ENCODE measurements around the gene LMOD1. TPM values are rescaled to one million over a fixed set of nuclear protein-coding genes. Genes with fewer than 3 reads are reported as not detected.

The LMOD1 gene
- total RNA-seq, 2 donors from 2014 or later, result 638 to 761 TPM

DNA sequence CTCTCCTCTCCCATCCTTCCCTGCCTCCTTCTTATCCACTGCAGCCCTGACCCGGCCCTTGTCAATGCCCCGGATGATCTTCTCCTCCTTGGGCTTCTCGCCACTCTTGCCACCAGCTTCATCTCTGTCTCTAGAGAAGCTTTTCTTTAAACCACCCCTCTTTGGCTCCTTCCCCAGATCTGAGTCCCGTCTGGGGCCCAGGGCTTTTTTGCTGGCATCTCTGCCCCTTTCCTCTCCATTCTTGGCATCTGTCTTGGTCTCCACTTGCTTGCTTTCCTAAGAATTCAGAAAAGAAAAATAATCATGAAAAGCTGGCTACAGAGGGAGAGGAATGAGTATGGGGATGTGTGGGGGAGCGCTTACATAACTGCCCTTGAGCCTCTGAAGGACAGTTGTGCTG lies 45.9 kb downstream of the LMOD1 start:
- no peaks in the 10 kb centered on the region for H3K9me3 ChIP-seq
- peaks cover 64 to 88% of the 10 kb centered on the region in 2 donors for H3K4me1 ChIP-seq (ENCODE audit: control insufficient read depth in 1 of 2, low read depth in 2 of 2)
- ATAC-seq (ENCODE audit: insufficient number of reproducible peaks, low FRiP score, low read depth) (no peak), DNase-seq (ENCODE audit: low spot score) (no peak)
- H3K27ac ChIP-seq, result peak overlapping the region; percentile 93 to 96
- TF ChIP-seq, protein P1, sequence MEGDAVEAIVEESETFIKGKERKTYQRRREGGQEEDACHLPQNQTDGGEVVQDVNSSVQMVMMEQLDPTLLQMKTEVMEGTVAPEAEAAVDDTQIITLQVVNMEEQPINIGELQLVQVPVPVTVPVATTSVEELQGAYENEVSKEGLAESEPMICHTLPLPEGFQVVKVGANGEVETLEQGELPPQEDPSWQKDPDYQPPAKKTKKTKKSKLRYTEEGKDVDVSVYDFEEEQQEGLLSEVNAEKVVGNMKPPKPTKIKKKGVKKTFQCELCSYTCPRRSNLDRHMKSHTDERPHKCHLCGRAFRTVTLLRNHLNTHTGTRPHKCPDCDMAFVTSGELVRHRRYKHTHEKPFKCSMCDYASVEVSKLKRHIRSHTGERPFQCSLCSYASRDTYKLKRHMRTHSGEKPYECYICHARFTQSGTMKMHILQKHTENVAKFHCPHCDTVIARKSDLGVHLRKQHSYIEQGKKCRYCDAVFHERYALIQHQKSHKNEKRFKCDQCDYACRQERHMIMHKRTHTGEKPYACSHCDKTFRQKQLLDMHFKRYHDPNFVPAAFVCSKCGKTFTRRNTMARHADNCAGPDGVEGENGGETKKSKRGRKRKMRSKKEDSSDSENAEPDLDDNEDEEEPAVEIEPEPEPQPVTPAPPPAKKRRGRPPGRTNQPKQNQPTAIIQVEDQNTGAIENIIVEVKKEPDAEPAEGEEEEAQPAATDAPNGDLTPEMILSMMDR (IDR thresholded peaks at IDR 0.05), result no peak
- H3K27me3 ChIP-seq (replicated peaks; ENCODE audit: insufficient read depth), result no peaks in the 10 kb centered on the region
- peaks cover 39% of the 10 kb centered on the region for H3K36me3 ChIP-seq
- no peak overlapping the region for H3K4me3 ChIP-seq

DNA sequence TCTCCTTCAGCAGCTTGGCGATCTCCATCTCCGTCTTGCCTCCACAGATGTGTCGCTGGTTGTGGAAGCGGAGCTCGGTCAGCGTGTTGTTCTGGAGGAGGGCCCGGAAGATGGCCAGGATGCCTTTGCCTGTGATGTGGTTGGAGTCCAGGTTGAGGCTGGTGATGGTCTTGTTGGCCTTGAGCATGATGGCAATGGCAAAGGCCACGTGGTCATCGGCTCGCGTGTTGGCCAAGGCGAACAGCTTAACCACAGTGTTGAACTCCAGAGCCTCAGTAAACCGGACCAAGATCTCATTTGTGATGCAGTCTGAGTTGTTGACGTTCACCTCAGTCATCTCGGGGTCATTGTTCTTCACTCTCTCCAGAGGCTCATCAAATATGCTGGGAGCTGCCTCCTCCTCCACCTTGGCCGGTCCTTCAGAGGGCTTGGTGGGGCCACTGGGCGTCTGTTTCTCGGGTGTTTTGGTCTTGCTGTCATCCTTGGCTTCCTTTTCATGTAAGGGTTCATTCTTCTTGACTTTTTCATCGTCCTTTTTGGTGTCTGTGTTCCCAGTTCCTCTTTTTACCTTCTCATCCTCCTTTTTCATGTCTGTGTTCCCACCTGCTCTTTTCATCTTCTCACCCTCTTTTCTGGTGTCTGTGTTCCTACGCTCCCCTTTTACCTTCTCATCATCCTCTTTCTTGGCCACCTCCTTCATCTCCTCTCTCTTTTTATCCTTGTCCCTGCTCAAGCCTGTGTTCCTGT lies 46.5 kb downstream of the LMOD1 start:
- Histone ChIP-seq H3K4me3 (no peak overlapping the region), H3K27me3 (replicated peaks; ENCODE audit: insufficient read depth) (no peaks in the 10 kb centered on the region), H3K4me1 (ENCODE audit: control insufficient read depth in 1 of 2, low read depth in 2 of 2) (peaks cover 61 to 82% of the 10 kb centered on the region in 2 donors), H3K27ac (peak overlapping the region; percentile 93 to 96), H3K9me3 (no peaks in the 10 kb centered on the region), H3K36me3 (peaks cover 37% of the 10 kb centered on the region)
- no peak for DNase-seq (ENCODE audit: low spot score)
- no peak for ATAC-seq (ENCODE audit: insufficient number of reproducible peaks, low FRiP score, low read depth)
- TF ChIP-seq, protein P1 (IDR thresholded peaks at IDR 0.05), result no peak

DNA sequence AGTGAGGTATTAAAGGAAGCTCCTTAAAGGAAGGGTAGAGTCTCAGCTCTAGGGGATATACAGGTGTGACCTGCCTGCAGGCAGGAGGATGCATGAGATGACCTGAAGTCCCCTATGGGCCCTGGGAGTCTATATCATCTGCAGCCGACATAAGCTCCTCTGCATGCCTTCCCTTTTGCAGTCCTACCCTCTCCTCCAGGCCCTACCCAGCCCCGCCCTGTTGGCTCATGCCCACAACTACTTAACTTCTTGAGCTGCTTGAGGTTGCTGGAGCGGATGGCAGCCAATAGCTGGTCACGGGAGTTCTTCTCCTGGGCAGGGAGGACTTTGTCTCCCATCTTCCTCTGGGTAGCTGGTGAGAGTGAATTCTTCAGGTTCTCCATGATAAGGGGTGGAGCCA lies 47.4 kb downstream of the LMOD1 start:
- TF ChIP-seq, protein P1 (IDR thresholded peaks at IDR 0.05), result no peak
- DNase-seq (ENCODE audit: low spot score) (no peak), ATAC-seq (ENCODE audit: insufficient number of reproducible peaks, low FRiP score, low read depth) (no peak)
- no peaks in the 10 kb centered on the region for H3K9me3 ChIP-seq
- no peak overlapping the region for H3K4me3 ChIP-seq
- peaks cover 37% of the 10 kb centered on the region for H3K36me3 ChIP-seq
- H3K27me3 ChIP-seq (replicated peaks; ENCODE audit: insufficient read depth), result no peaks in the 10 kb centered on the region
- H3K27ac ChIP-seq, result peak overlapping the region; percentile 93 to 96
- H3K4me1 ChIP-seq (ENCODE audit: control insufficient read depth in 1 of 2, low read depth in 2 of 2), result peaks cover 56 to 81% of the 10 kb centered on the region in 2 donors

DNA sequence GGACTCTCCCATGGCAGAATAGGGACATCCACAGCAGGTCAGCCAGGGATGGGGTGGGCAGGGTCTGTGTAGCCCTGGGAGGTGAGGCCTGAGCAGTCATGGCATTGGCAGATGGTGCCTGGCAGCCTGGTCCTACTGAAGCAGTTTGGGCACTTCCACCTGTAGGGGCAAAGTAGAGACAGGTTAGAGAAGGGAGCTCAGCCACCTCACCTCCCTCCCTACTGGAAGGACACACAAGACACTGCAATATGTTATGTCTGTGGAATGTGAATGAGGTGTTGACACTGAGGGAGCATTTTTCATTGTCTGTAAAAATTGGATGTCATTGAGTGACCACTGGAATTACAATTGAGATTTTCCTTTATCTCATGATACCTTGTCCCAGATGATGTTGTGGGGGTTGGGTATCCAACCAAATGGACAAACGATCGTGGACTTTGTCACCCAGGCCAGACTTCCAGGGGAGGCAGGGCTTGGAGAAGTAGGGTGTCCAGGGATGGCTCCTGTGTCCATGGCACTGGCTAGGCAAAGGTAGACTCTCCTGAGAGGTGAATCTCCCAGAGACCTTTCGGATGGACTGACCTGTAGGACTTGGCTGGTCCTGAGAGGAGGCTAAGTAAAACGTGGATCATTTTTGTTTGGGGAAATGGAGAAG lies 48.0 kb downstream of the LMOD1 start:
- ATAC-seq (ENCODE audit: insufficient number of reproducible peaks, low FRiP score, low read depth) (no peak), DNase-seq (ENCODE audit: low spot score) (no peak)
- Histone ChIP-seq H3K4me3 (no peak overlapping the region), H3K36me3 (peaks cover 37% of the 10 kb centered on the region), H3K27ac (peak overlapping the region; percentile 93 to 96), H3K9me3 (no peaks in the 10 kb centered on the region), H3K27me3 (replicated peaks; ENCODE audit: insufficient read depth) (no peaks in the 10 kb centered on the region), H3K4me1 (ENCODE audit: control insufficient read depth in 1 of 2, low read depth in 2 of 2) (peaks cover 49 to 80% of the 10 kb centered on the region in 2 donors)
- TF ChIP-seq, protein P1 (IDR thresholded peaks at IDR 0.05), result no peak

DNA sequence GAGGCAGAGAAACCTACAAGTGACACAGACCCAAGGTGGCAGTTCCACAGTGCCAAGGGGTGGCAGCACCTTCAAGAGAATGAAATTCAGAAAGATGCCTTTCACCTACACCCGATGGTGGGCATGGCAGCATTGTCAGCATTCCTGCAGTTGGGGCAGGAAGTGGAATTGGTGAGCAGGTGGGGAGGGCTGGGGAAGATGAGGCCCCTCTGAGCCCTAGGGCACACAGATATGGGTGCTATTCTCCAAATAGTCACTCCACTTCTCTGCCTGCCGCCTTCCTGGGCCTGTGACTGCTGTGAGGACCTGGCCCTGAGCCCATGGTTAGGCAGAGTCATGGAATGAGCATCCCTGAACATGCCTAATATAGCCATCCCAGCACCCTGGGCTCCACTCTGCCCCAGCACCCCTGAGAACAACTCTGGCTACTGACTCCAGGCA lies 49.4 kb downstream of the LMOD1 start:
- H3K27me3 ChIP-seq (replicated peaks; ENCODE audit: insufficient read depth), result no peaks in the 10 kb centered on the region
- H3K27ac ChIP-seq, result peak overlapping the region; percentile 93 to 96
- peak; percentile 16 for ATAC-seq (ENCODE audit: insufficient number of reproducible peaks, low FRiP score, low read depth)
- peaks cover 37% of the 10 kb centered on the region for H3K36me3 ChIP-seq
- TF ChIP-seq, protein P1 (IDR thresholded peaks at IDR 0.05), result no peak
- no peaks in the 10 kb centered on the region for H3K9me3 ChIP-seq
- H3K4me3 ChIP-seq, result no peak overlapping the region
- peak; percentile 72 for DNase-seq (ENCODE audit: low spot score)
- peaks cover 39 to 73% of the 10 kb centered on the region in 2 donors for H3K4me1 ChIP-seq (ENCODE audit: control insufficient read depth in 1 of 2, low read depth in 2 of 2)

Data from thoracic aorta (tissue), 2 donors.